Fibroblast of pulmonary artery (primary cell): ENCODE measurements around the gene SP1.
"Not testable (repeated sequence)": the region's sequence is repeated elsewhere in the genome, so short reads cannot be mapped to it uniquely, and the experiment has no call there.

ENCODE experiments used
- DNase-seq: peaks from one replicate; pipeline ENCODE4 v3.0.0-alpha.2; 2010; ENCODE audit warnings: low read depth
- H3K4me3 ChIP-seq: replicated peaks from 2 replicates; pipeline ENCODE4 v1.5.1; 2011; ENCODE audit warnings: low read depth, mild to moderate bottlenecking, control low read depth, low read length, moderate library complexity
- TF ChIP-seq, protein P1 (sequence below): IDR thresholded peaks from 2 replicates; pipeline ENCODE4 v1.5.1; 2011; ENCODE audit warnings: mild to moderate bottlenecking, control low read depth, low read length, inconsistent platforms; ENCODE audit errors: missing control alignments

Gene SP1

GRCh38 chr12:53413485-53414204, 33.7 kb downstream of the SP1 start:
- peak; percentile 27 for DNase-seq
- TF ChIP-seq, protein P1, sequence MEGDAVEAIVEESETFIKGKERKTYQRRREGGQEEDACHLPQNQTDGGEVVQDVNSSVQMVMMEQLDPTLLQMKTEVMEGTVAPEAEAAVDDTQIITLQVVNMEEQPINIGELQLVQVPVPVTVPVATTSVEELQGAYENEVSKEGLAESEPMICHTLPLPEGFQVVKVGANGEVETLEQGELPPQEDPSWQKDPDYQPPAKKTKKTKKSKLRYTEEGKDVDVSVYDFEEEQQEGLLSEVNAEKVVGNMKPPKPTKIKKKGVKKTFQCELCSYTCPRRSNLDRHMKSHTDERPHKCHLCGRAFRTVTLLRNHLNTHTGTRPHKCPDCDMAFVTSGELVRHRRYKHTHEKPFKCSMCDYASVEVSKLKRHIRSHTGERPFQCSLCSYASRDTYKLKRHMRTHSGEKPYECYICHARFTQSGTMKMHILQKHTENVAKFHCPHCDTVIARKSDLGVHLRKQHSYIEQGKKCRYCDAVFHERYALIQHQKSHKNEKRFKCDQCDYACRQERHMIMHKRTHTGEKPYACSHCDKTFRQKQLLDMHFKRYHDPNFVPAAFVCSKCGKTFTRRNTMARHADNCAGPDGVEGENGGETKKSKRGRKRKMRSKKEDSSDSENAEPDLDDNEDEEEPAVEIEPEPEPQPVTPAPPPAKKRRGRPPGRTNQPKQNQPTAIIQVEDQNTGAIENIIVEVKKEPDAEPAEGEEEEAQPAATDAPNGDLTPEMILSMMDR: no peak

DNA sequence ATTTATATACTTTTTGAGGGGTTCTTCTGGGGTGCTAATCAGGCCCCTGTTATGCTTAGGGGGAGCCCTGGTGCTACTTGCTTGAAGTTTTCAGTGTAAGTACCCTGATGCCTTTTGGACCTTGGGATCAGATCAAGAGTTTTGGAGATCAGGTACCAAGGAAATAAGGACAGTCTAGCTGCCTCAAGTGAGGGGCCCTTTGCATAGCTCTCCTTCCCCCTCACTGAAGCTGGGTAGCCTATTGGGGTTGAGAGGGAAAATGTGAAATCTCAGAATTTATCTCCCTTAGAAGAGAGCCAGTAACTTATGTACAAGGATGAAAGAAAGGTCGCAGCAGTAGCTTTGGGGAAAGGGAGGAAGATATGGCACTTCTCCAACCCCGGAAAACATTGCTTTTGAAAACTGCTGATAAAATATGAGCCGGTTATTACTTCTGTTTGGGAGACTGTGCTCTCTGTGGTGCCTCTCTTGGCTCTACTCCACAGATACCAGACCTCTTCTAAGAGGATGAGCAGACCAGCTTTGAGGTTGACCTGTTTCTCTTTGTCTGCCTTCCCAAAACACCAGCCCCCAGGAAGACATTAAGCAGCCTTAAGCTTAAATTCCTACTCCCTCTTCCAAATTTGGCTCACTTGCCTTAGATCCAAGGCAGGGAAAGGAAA, 34.9 kb downstream of the SP1 start:
- DNase-seq: peak; percentile 25
- H3K4me3 ChIP-seq: no peak overlapping the region
- TF ChIP-seq, protein P1: no peak

More at GRCh38 chr12:53413485-53414204, 33.7 kb downstream of the SP1 start:
- H3K4me3 ChIP-seq: no peak overlapping the region

GRCh38 chr12:53415752-53416389, 35.9 kb downstream of the SP1 start:
- H3K4me3 ChIP-seq, DNase-seq: not testable (repeated sequence)

DNA sequence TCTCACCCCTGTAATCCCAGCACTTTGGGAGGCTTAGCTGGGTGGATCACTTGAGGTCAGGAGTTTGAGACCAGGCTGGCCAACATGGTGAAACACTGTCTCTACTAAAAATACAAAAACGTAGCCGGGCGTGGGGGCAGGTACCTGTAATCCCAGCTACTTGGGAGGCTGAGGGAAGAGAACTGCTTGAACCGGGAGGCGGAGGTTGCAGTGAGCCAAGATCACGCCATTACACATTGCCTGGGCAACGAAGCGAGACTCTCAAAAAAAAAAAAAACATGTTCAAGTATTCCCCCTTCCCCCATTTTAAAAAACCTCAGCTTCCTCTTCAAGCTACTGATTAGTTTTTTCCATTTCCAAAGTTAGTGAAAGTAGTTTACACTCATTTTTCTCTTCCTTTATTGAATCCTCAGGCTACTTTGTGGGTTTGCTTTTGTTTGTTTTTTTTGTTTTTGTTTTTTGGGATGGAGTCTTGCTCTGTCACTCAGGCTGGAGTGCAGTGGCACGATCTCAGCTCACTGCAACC, 37.4 kb downstream of the SP1 start:
- not testable (repeated sequence) for H3K4me3 ChIP-seq, DNase-seq

- no peak overlapping the region for H3K4me3 ChIP-seq
- TF ChIP-seq, protein P1: no peak
- DNase-seq: no peak
Observed at GRCh38 chr12:53418221-53418620, 38.2 kb downstream of the SP1 start.

GRCh38 chr12:53419756-53420155, 39.8 kb downstream of the SP1 start:
- H3K4me3 ChIP-seq: no peak overlapping the region
- DNase-seq: no peak
- TF ChIP-seq, protein P1: no peak

- not testable (repeated sequence) for H3K4me3 ChIP-seq, DNase-seq
Observed at GRCh38 chr12:53422247-53422646, 42.3 kb downstream of the SP1 start.

DNA sequence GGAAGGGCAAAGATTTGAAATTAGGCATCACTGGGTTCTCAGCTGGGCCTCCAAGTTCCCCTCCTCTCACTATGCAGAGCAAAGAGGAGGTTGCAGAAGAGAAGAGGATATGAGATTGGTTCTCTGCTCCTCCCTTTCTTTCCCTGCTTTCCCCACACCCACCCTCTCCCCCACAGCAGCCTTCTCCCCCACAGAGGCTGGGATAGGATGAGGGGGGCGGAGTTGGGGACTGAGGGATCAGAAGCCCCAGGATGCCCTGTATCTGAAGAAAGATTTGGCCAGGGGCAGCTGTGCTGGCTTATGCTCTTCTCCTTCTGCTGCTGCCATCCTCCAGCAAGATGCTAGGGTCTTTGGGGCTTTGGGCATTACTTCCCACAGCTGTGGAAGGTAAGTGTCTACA, 43.6 kb downstream of the SP1 start, which contains the start of gene AMHR2:
Gene AMHR2 (plus strand): TSS at position 259 of the 400 bp plus-strand sequence. CDS start 80 bp downstream, at position 339.
- DNase-seq: no peak
- TF ChIP-seq, protein P1: no peak
- no peak within 1 kb of the TSS for H3K4me3 ChIP-seq
